H1 (cell line): ENCODE measurements around the gene EMX1. TPM values are rescaled to one million over a fixed set of nuclear protein-coding genes. Genes with fewer than 3 reads are reported as not detected.

ENCODE experiments used
- MAX ChIP-seq: IDR thresholded peaks from 2 replicates; pipeline ENCODE4 v1.6.1; 2012; ENCODE audit warnings: inconsistent platforms
- RAD21 ChIP-seq, 2 experiments: IDR thresholded peaks in 1 of 2; conservative IDR thresholded peaks in 1 of 2; 2 replicates each; pipeline ENCODE4 v1.6.1; 2011; ENCODE audit warnings: low read depth in 2 of 2, low read length in 2 of 2, improper control_type of control experiment in 1 of 2, inconsistent platforms in 1 of 2, mild to moderate bottlenecking in 1 of 2, moderate library complexity in 1 of 2
- polyA plus RNA-seq, 7 experiments: library from polyadenylated mRNA; depleted of rRNA in 3 of 7; stranded (reverse) in 5 of 7; unstranded in 2 of 7; fragments of >200 nt in 5 of 7; fragments of 200-250 nt in 2 of 7; gene quantifications; 1 replicate in 5 of 7; 2 replicates in 1 of 7; 4 replicates in 1 of 7; pipeline versions ENCODE4 v1.2.1 to v1.2.3, GENCODE V29; 2011 to 2013; ENCODE audit warnings: missing spikeins in 2 of 7, mixed read lengths in 2 of 7
- total RNA-seq: library from RNA; stranded (reverse); fragmentation: NEBNext Ultra II Directional; extraction: Animal tissue kit (Norgen Biotek cat#: 25700); gene quantifications from 2 replicates; pipeline ENCODE4 v1.2.1, GENCODE V29; 2021

EMX1 gene
- total and polyA plus RNA-seq, 2 of the 8 experiments (the other 6 are each of a cell fraction or from before 2014, with no cell fraction given): 2.4 to 4.9 TPM

GRCh38 chr2:72934683-72935610 is 17.6 kb downstream of the EMX1 start (continued):
- TF ChIP-seq RAD21 (IDR thresholded peaks at IDR 0.05 in 1 of 2, conservative IDR thresholded peaks at IDR 0.05 in 1 of 2; ENCODE audit: low read depth in 2 of 2, low read length in 2 of 2): peak; percentile 79 to 80
- peak; percentile 61 for TF ChIP-seq MAX
